Peyer's patch (tissue), 4 donors: ENCODE results near the gene CTBP2.

Experiments used
- CTCF ChIP-seq, 6 experiments: fragments of 450-650 bp in 4 of 6; fragments of 200-600 bp in 2 of 6; sonication (generic) in 1 of 6; IDR thresholded peaks; one replicate each; pipeline ENCODE4 v1.5.1; 2017 to 2019; ENCODE audit warnings: antibody characterized with exemption in 6 of 6, mild to moderate bottlenecking in 3 of 6, moderate library complexity in 1 of 6
- POLR2A ChIP-seq, 2 donors: fragments of 450-650 bp; IDR thresholded peaks; one replicate each; pipeline ENCODE4 v1.5.1; 2017; ENCODE audit warnings: antibody characterized with exemption in 2 of 2, mild to moderate bottlenecking in 2 of 2, moderate library complexity in 2 of 2

GRCh38 chr10:125001313-125002046 lies 158.9 kb downstream of the CTBP2 start:
- TF ChIP-seq POLR2A (IDR thresholded peaks at IDR 0.05) = no peak
- TF ChIP-seq CTCF (IDR thresholded peaks at IDR 0.05) = no peak
